GM23338 (cell line): ENCODE data around the gene RPS2. TPM values are rescaled to one million over a fixed set of nuclear protein-coding genes. Genes with fewer than 3 reads are reported as not detected.

Experiments
- ATAC-seq: fragments of 200-7000 bp; cut with Tn5 transposase; 3 replicates; pipeline ENCODE4 v1.9.1; 2020
- DNase-seq: peaks from one replicate; pipeline ENCODE4 v3.0.0-alpha.2; 2015; ENCODE audit warnings: low spot score
- H2AFZ ChIP-seq: fragments of 200-600 bp; sonication (generic); 2 replicates; pipeline ENCODE4 v1.8.0; 2016; ENCODE audit warnings: antibody characterized with exemption, mild to moderate bottlenecking, moderate library complexity
- H3F3A ChIP-seq: fragments of 200-600 bp; sonication (generic); replicated peaks from 2 replicates; pipeline ENCODE4 v1.8.0; 2017; ENCODE audit warnings: antibody characterized with exemption, mixed run types, low read depth
- H3K27ac ChIP-seq: fragments of 200-600 bp; sonication (generic); 2 replicates; pipeline ENCODE4 v1.6.1; 2016; ENCODE audit warnings: low read depth
- H3K27me3 ChIP-seq: fragments of 200-600 bp; sonication (generic); 2 replicates; pipeline ENCODE4 v1.8.0; 2016; ENCODE audit warnings: mild to moderate bottlenecking, mixed run types, moderate library complexity; ENCODE audit not compliant: insufficient read depth
- H3K36me3 ChIP-seq: fragments of 200-600 bp; sonication (generic); 2 replicates; pipeline ENCODE4 v1.8.0; 2016; ENCODE audit warnings: mild to moderate bottlenecking; ENCODE audit not compliant: insufficient read depth
- H3K4me1 ChIP-seq: fragments of 200-600 bp; sonication (generic); 2 replicates; pipeline ENCODE4 v1.8.0; 2016; ENCODE audit warnings: mild to moderate bottlenecking, moderate library complexity; ENCODE audit not compliant: insufficient read depth
- H3K4me2 ChIP-seq: fragments of 200-600 bp; sonication (generic); 2 replicates; pipeline ENCODE4 v1.7.1; 2017; ENCODE audit warnings: mixed run types
- H3K4me3 ChIP-seq: fragments of 200-600 bp; sonication (generic); 2 replicates; pipeline ENCODE4 v1.6.1; 2016; ENCODE audit warnings: mixed run types
- H3K79me2 ChIP-seq: fragments of 200-600 bp; sonication (generic); replicated peaks from 2 replicates; pipeline ENCODE4 v1.8.0; 2017; ENCODE audit warnings: mild to moderate bottlenecking; ENCODE audit not compliant: insufficient read depth
- H3K9me2 ChIP-seq: fragments of 200-600 bp; sonication (generic); 2 replicates; pipeline ENCODE4 v1.8.0; 2017; ENCODE audit not compliant: insufficient read depth
- H4K20me1 ChIP-seq: fragments of 200-600 bp; sonication (generic); replicated peaks from 2 replicates; pipeline ENCODE4 v1.8.0; 2017; ENCODE audit warnings: mild to moderate bottlenecking; ENCODE audit not compliant: insufficient read depth
- H3K27ac Mint-ChIP-seq: 2 replicates; pipeline ENCODE4 v1.8.0; 2020; ENCODE audit warnings: inconsistent platforms, mild to moderate bottlenecking, moderate library complexity, mixed read lengths
- H3K27me3 Mint-ChIP-seq: 3 replicates; pipeline ENCODE4 v1.8.0; 2022; ENCODE audit warnings: low read depth, mild to moderate bottlenecking, moderate library complexity, mixed read lengths, inconsistent platforms; ENCODE audit not compliant: insufficient read depth, poor library complexity
- H3K36me3 Mint-ChIP-seq: 3 replicates; pipeline ENCODE4 v1.8.0; 2021; ENCODE audit warnings: low read depth, mild to moderate bottlenecking, inconsistent platforms, moderate library complexity, mixed read lengths
- H3K4me1 Mint-ChIP-seq: 3 replicates; pipeline ENCODE4 v1.8.0; 2020; ENCODE audit warnings: mild to moderate bottlenecking, inconsistent platforms, mixed read lengths
- H3K4me3 Mint-ChIP-seq: 3 replicates; pipeline ENCODE4 v1.8.0; 2021; ENCODE audit warnings: moderate library complexity, mild to moderate bottlenecking, inconsistent platforms, mixed read lengths
- H3K9me3 Mint-ChIP-seq: 3 replicates; pipeline ENCODE4 v1.8.0; 2020; ENCODE audit warnings: moderate library complexity, mild to moderate bottlenecking, inconsistent platforms, mixed read lengths
- EZH2 ChIP-seq: fragments of 200-600 bp; sonication (generic); IDR thresholded peaks from one replicate; pipeline ENCODE4 v1.8.0; 2017; ENCODE audit warnings: antibody characterized with exemption, mild to moderate bottlenecking, low read depth; ENCODE audit not compliant: unreplicated experiment
- POLR2AphosphoS5 ChIP-seq: IDR thresholded peaks from 2 replicates; pipeline ENCODE4 v1.6.1; 2016; ENCODE audit warnings: antibody characterized with exemption, low read depth
- ZNF114 ChIP-seq: fragments of 250-450 bp; sonication (Bioruptor Pico); IDR thresholded peaks from 2 replicates; pipeline ENCODE4 v1.5.0; 2020; ENCODE audit warnings: mild to moderate bottlenecking, moderate library complexity
- ZNF331 ChIP-seq: fragments of 250-450 bp; sonication (Bioruptor Pico); IDR thresholded peaks from 2 replicates; pipeline ENCODE4 v1.5.0; 2020; ENCODE audit warnings: low read depth, mild to moderate bottlenecking, moderate library complexity
- polyA plus RNA-seq: library from polyadenylated mRNA; unstranded; fragments of >200 nt; fragmentation: Nextera tagmentation; extraction: Ambion mirVana; gene quantifications from 2 replicates; pipeline ENCODE4 v1.2.1, GENCODE V29; 2016
- total RNA-seq: library from RNA; depleted of rRNA; stranded (reverse); fragments of >200 nt; shearing (Covaris generic); gene quantifications from 2 replicates; pipeline ENCODE4 v1.2.3, GENCODE V29; 2014
- TF ChIP-seq, protein P1 (sequence below): IDR thresholded peaks from 2 replicates; pipeline ENCODE4 v1.6.1; 2016; ENCODE audit warnings: antibody characterized with exemption

RPS2 gene
- total and polyA plus RNA-seq, 2 experiments from 2014 or later: 3,786 to 3,992 TPM

DNA sequence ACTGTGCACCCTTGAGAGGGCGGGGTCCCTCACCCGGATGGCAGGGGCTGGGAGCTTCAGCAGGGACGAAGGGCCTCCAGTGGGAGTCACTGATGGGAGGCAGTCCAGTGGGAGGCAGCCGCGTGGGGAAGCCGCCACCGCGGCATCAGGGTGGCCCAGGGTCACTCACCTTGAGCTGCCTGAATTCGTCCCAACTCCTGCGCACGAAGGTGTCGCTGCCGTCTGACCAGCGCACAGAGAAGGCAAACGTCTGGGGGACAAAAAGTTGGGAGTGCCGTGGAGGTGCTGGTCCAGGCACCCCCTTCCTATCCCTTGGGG lies 16.1 kb upstream of the RPS2 start:
- no peaks in the 10 kb centered on the region for H3K9me2 ChIP-seq
- Mint-ChIP-seq H3K27me3 (peaks cover 47% of the 10 kb centered on the region), H3K4me3 (peak overlapping the region; percentile 68), H3K4me1 (peaks cover 23% of the 10 kb centered on the region), H3K27ac (no peak overlapping the region), H3K36me3 (peaks cover 14% of the 10 kb centered on the region), H3K9me3 (no peaks in the 10 kb centered on the region)
- peak overlapping the region; percentile 89 for H3K4me2 ChIP-seq
- 0 out of 2 replicates have a peak overlapping the region, but pooled peaks have one; percentile 38 for H2AFZ ChIP-seq
- peaks cover 21% of the 10 kb centered on the region for H3K4me1 ChIP-seq
- H3K36me3 ChIP-seq: no peaks in the 10 kb centered on the region
- peaks cover 4% of the 10 kb centered on the region; the same call in 1 of the 2 replicates for H3K79me2 ChIP-seq
- no peaks in the 10 kb centered on the region; the same call in none of the 2 replicates for H4K20me1 ChIP-seq
- no peak for ATAC-seq
- H3F3A ChIP-seq: peaks cover 34% of the 10 kb centered on the region
- peak overlapping the region; percentile 68 for H3K4me3 ChIP-seq
- peaks cover 36% of the 10 kb centered on the region for H3K27me3 ChIP-seq
- TF ChIP-seq POLR2AphosphoS5: no peak
- TF ChIP-seq ZNF331 (CRISPR knock-in tag): no peak
- no peak for TF ChIP-seq ZNF114
- no peak overlapping the region for H3K27ac ChIP-seq
- DNase-seq: no peak

DNA sequence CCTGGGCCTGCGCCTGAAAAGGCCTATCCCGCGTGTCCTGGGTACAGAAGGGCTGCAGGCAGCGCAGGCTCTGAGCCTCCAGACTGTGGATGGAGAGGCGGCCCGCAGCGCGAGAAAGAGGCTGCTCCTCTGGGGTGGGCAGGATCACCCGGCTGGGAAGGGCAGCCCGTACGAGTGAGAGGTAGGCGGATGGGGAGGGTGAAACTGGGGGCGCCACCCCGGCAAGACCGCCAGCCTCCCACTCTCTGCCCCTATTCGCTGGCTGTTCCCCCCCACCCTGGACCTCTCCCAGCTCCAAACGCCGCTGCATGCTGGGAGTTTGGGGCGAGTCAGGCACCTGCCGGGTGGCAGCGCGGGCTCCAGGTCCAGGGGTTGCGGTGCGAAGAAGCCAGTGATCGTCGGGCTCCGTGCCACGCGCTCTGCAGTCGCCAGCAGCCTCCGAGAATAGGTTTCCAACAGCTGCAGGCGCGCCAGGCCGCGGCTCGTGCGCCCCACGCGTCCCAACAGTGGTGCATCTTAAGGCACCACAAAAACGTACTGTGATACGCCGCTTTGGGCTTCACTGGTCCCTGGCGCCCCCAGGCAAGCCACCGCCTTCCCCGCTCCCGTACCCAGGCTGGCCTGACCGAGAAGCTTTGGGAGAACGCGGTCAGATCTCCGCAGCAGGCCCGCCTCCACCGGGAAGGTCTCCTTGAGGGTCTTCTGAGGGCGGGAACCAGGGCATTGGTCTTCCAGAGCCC lies 15.6 kb upstream of the RPS2 start:
- peaks cover 47% of the 10 kb centered on the region for H3K27me3 Mint-ChIP-seq
- Histone ChIP-seq H2AFZ (0 out of 2 replicates have a peak overlapping the region, but pooled peaks have one; percentile 38), H4K20me1 (no peaks in the 10 kb centered on the region; the same call in none of the 2 replicates), H3K4me1 (peaks cover 19% of the 10 kb centered on the region), H3F3A (peaks cover 31% of the 10 kb centered on the region), H3K4me2 (peak overlapping the region; percentile 89), H3K36me3 (no peaks in the 10 kb centered on the region), H3K79me2 (peaks cover 1% of the 10 kb centered on the region; the same call in 1 of the 2 replicates), H3K27me3 (peaks cover 36% of the 10 kb centered on the region), H3K9me2 (no peaks in the 10 kb centered on the region), H3K27ac (no peak overlapping the region), H3K4me3 (peak overlapping the region; percentile 68)
- H3K36me3 Mint-ChIP-seq: peaks cover 13% of the 10 kb centered on the region
- DNase-seq (peak; percentile 66), ATAC-seq (peak; percentile 4)
- H3K9me3 Mint-ChIP-seq: no peaks in the 10 kb centered on the region
- H3K27ac Mint-ChIP-seq: no peak overlapping the region
- TF ChIP-seq EZH2: peak; percentile 19
- TF ChIP-seq, protein P1, sequence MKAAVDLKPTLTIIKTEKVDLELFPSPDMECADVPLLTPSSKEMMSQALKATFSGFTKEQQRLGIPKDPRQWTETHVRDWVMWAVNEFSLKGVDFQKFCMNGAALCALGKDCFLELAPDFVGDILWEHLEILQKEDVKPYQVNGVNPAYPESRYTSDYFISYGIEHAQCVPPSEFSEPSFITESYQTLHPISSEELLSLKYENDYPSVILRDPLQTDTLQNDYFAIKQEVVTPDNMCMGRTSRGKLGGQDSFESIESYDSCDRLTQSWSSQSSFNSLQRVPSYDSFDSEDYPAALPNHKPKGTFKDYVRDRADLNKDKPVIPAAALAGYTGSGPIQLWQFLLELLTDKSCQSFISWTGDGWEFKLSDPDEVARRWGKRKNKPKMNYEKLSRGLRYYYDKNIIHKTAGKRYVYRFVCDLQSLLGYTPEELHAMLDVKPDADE: no peak
- no peak; the same call in 1 of the 2 replicates for TF ChIP-seq POLR2AphosphoS5
- H3K4me1 Mint-ChIP-seq: peaks cover 23% of the 10 kb centered on the region
- peak overlapping the region; percentile 68 for H3K4me3 Mint-ChIP-seq

DNA sequence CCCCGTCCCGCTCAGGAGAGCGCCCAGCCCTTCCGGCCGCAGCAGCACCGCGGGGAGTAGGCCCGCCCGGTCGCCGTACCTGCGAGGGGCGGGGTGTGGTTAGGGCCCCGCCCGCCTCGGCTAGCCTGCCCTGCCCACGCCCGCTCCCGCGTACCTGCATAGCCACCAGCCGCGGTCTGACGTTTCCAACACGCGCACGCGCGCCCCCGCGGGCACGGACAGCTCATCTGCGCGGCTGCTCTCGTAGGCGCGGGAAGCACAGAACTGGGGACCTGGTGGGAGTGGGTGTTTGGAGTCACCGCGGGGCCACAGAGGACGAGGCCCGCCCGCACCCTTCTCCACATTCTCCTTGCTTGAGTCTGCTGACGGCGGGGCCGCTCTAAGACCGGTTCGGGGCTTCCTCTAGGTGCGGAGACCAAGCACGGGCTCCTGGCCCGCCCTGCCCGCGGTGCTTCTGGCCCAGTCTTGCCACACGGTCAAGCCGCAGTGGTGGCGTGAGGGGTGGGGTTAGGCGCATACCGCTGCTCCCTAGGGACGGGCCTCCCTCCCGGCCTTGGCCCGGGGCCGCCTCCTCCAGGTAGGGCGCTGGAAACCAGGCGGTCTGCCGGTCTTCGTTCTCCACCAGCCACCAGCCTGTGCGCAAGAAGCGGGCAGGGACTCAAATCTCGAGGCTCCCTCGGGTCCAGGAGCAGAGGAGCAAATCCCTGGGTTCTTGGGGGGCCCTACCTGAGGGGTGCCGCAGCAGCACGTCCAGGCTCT lies 14.8 kb upstream of the RPS2 start:
- Mint-ChIP-seq H3K9me3 (no peaks in the 10 kb centered on the region), H3K4me1 (peaks cover 19% of the 10 kb centered on the region), H3K27ac (no peak overlapping the region), H3K36me3 (peaks cover 11% of the 10 kb centered on the region; the same call in 2 of the 3 replicates), H3K27me3 (peaks cover 42% of the 10 kb centered on the region), H3K4me3 (peak overlapping the region; percentile 68)
- Histone ChIP-seq H3K4me3 (peak overlapping the region; percentile 68), H3K27me3 (peaks cover 36% of the 10 kb centered on the region), H2AFZ (0 out of 2 replicates have a peak overlapping the region, but pooled peaks have one; percentile 18), H3K36me3 (no peaks in the 10 kb centered on the region), H3K4me1 (peaks cover 16% of the 10 kb centered on the region), H3K4me2 (peak overlapping the region; percentile 89), H3F3A (peaks cover 25% of the 10 kb centered on the region), H3K27ac (no peak overlapping the region), H4K20me1 (no peaks in the 10 kb centered on the region; the same call in none of the 2 replicates), H3K79me2 (no peaks in the 10 kb centered on the region), H3K9me2 (no peaks in the 10 kb centered on the region)
- ATAC-seq (peak; percentile 48), DNase-seq (peak; percentile 78)
- TF ChIP-seq, protein P1: peak; percentile 11; the same call in 1 of the 2 replicates
- TF ChIP-seq ZNF331 (CRISPR knock-in tag): no peak
- TF ChIP-seq POLR2AphosphoS5: peak; percentile 84
